Stimulated activated CD4-positive, alpha-beta T cell treated with anti-CD3 and anti-CD28 coated beads, Interleukin-1b, Interleukin-23, amount 100 ng/mL, for 48 hours (primary cell): ENCODE measurements around the gene IFT74.
"Not testable (repeated sequence)": the region's sequence is repeated elsewhere in the genome, so short reads cannot be mapped to it uniquely, and the experiment has no call there.

Source experiments
- DNase-seq: peaks from one replicate; pipeline ENCODE4 v3.0.0-alpha.2; 2020

Gene IFT74

GRCh38 chr9:27085456-27085855 lies 129.2 kb downstream of the IFT74 start:
- DNase-seq: no peak

- DNase-seq: no peak
Observed at GRCh38 chr9:27086818-27087680, 130.8 kb downstream of the IFT74 start.

- no peak for DNase-seq
Observed at GRCh38 chr9:27088981-27089380, 132.8 kb downstream of the IFT74 start.

- no peak for DNase-seq
Observed at GRCh38 chr9:27089706-27090105, 133.5 kb downstream of the IFT74 start.

GRCh38 chr9:27090231-27090630 lies 134.0 kb downstream of the IFT74 start:
- no peak for DNase-seq

GRCh38 chr9:27090711-27091110 lies 134.5 kb downstream of the IFT74 start:
- DNase-seq: no peak

GRCh38 chr9:27092496-27092895 lies 136.3 kb downstream of the IFT74 start:
- not testable (repeated sequence) for DNase-seq

GRCh38 chr9:27093384-27094067 lies 137.3 kb downstream of the IFT74 start:
- DNase-seq: not testable (repeated sequence)

GRCh38 chr9:27094640-27095298 lies 138.6 kb downstream of the IFT74 start:
- DNase-seq: no peak

GRCh38 chr9:27107241-27107640 lies 151.0 kb downstream of the IFT74 start:
- no peak for DNase-seq

GRCh38 chr9:27108981-27109541 lies 152.8 kb downstream of the IFT74 start, which contains the start of gene TEK:
TEK (plus strand) TSS chr9:27109225; CDS start chr9:27109591, 366 bp downstream.
- no peak for DNase-seq

GRCh38 chr9:27109621-27110020 lies 153.4 kb downstream of the IFT74 start:
- DNase-seq: no peak

GRCh38 chr9:27110181-27110580 lies 154.0 kb downstream of the IFT74 start:
- DNase-seq: no peak

- no peak for DNase-seq
Observed at GRCh38 chr9:27112235-27112634, 156.0 kb downstream of the IFT74 start.
